Neural progenitor cell (in vitro differentiated cells): ENCODE data around the gene RABAC1. TPM values are rescaled to one million over a fixed set of nuclear protein-coding genes. Genes with fewer than 3 reads are reported as not detected.
A peak's percentile ranks its signal among the peaks of the same experiment; 100 is the strongest.

ENCODE experiments used
- DNase-seq: peaks from one replicate; pipeline ENCODE4 v3.0.0-alpha.2; 2016; ENCODE audit warnings: low spot score
- H2AFZ ChIP-seq: fragments of 200-600 bp; sonication (generic); replicated peaks from 2 replicates; pipeline ENCODE4 v1.6.1; 2016; ENCODE audit warnings: antibody characterized with exemption
- H3F3A ChIP-seq: fragments of 200-600 bp; sonication (generic); 2 replicates; pipeline ENCODE4 v1.6.1; 2016; ENCODE audit warnings: antibody characterized with exemption, low read depth
- H3K27ac ChIP-seq: fragments of 200-600 bp; sonication (generic); 2 replicates; pipeline ENCODE4 v1.5.1; 2016; ENCODE audit warnings: mild to moderate bottlenecking
- H3K27me3 ChIP-seq: fragments of 200-600 bp; sonication (generic); 2 replicates; pipeline ENCODE4 v1.6.1; 2016; ENCODE audit warnings: mild to moderate bottlenecking, moderate library complexity
- H3K36me3 ChIP-seq: fragments of 200-600 bp; sonication (generic); 2 replicates; pipeline ENCODE4 v1.5.1; 2016
- H3K4me1 ChIP-seq: fragments of 200-600 bp; sonication (generic); 2 replicates; pipeline ENCODE4 v1.6.1; 2016; ENCODE audit warnings: mixed run types
- H3K4me2 ChIP-seq: fragments of 200-600 bp; sonication (generic); 2 replicates; pipeline ENCODE4 v1.6.1; 2016
- H3K4me3 ChIP-seq: fragments of 200-600 bp; sonication (generic); 2 replicates; pipeline ENCODE4 v1.5.1; 2016
- H3K79me2 ChIP-seq: fragments of 200-600 bp; sonication (generic); 2 replicates; pipeline ENCODE4 v1.6.1; 2016; ENCODE audit warnings: low read depth
- H3K9ac ChIP-seq: fragments of 200-600 bp; sonication (generic); 2 replicates; pipeline ENCODE4 v1.6.1; 2016
- H3K9me3 ChIP-seq: fragments of 200-600 bp; sonication (generic); 2 replicates; pipeline ENCODE4 v1.5.1; 2016; ENCODE audit warnings: low read depth
- H4K20me1 ChIP-seq: fragments of 200-600 bp; sonication (generic); 2 replicates; pipeline ENCODE4 v1.6.1; 2016; ENCODE audit warnings: low read depth
- H3K27ac Mint-ChIP-seq: 3 replicates; pipeline ENCODE4 v1.8.0; 2021; ENCODE audit warnings: mixed read lengths
- H3K27me3 Mint-ChIP-seq: 2 replicates; pipeline ENCODE4 v1.8.0; 2022; ENCODE audit warnings: low read depth, mild to moderate bottlenecking, inconsistent platforms, moderate library complexity, mixed read lengths; ENCODE audit not compliant: insufficient read depth
- H3K36me3 Mint-ChIP-seq: 3 replicates; pipeline ENCODE4 v1.8.0; 2021; ENCODE audit warnings: mixed read lengths
- H3K4me1 Mint-ChIP-seq: 3 replicates; pipeline ENCODE4 v1.8.0; 2021; ENCODE audit warnings: mixed read lengths
- H3K4me3 Mint-ChIP-seq: 3 replicates; pipeline ENCODE4 v1.8.0; 2021; ENCODE audit warnings: mild to moderate bottlenecking, moderate library complexity, mixed read lengths
- H3K9me3 Mint-ChIP-seq: 3 replicates; pipeline ENCODE4 v1.8.0; 2020; ENCODE audit warnings: mixed read lengths
- CTCF ChIP-seq: fragments of 200-600 bp; sonication (generic); IDR thresholded peaks from 2 replicates; pipeline ENCODE4 v1.5.1; 2017; ENCODE audit warnings: antibody characterized with exemption, mild to moderate bottlenecking
- EZH2 ChIP-seq: fragments of 200-600 bp; sonication (generic); IDR thresholded peaks from 2 replicates; pipeline ENCODE4 v1.6.1; 2017; ENCODE audit warnings: antibody characterized with exemption, mild to moderate bottlenecking, moderate library complexity
- EZH2phosphoT487 ChIP-seq: fragments of 200-600 bp; sonication (generic); IDR thresholded peaks from 2 replicates; pipeline ENCODE4 v1.6.1; 2017; ENCODE audit warnings: antibody characterized with exemption
- total RNA-seq: library from RNA; depleted of rRNA; stranded (reverse); fragments of >200 nt; gene quantifications from 2 replicates; pipeline ENCODE4 v1.2.3, GENCODE V29; 2015; ENCODE audit warnings: low replicate concordance

Gene RABAC1
- total RNA-seq, 1 donor from 2014 or later, result 33.1 TPM

- H3K9me3 Mint-ChIP-seq, result no peaks in the 10 kb centered on the region
- Histone ChIP-seq H3K27ac (no peak overlapping the region), H3K79me2 (no peaks in the 10 kb centered on the region), H3K9ac (no peak overlapping the region), H3F3A (no peaks in the 10 kb centered on the region), H4K20me1 (peaks cover 26% of the 10 kb centered on the region), H3K36me3 (no peaks in the 10 kb centered on the region), H3K4me2 (peak overlapping the region; percentile 73), H2AFZ (no peak overlapping the region), H3K27me3 (peaks cover 100% of the 10 kb centered on the region), H3K4me3 (peak overlapping the region; percentile 29), H3K9me3 (no peaks in the 10 kb centered on the region), H3K4me1 (peaks cover 8% of the 10 kb centered on the region)
- peaks cover 4% of the 10 kb centered on the region for H3K4me1 Mint-ChIP-seq
- no peaks in the 10 kb centered on the region for H3K36me3 Mint-ChIP-seq
- TF ChIP-seq CTCF (no peak), EZH2phosphoT487 (peak; percentile 88), EZH2 (peak; percentile 73)
- H3K27ac Mint-ChIP-seq, result no peak overlapping the region
- H3K27me3 Mint-ChIP-seq, result peaks cover 34% of the 10 kb centered on the region
- H3K4me3 Mint-ChIP-seq, result no peak overlapping the region
- DNase-seq, result no peak
Measured at GRCh38 chr19:41913538-41914423, 45.3 kb downstream of the RABAC1 start.

GRCh38 chr19:41912899-41913537 lies 46.1 kb downstream of the RABAC1 start:
- DNase-seq, result peak; percentile 51
- peaks cover 4% of the 10 kb centered on the region for H3K4me1 Mint-ChIP-seq
- Histone ChIP-seq H3K4me1 (peaks cover 8% of the 10 kb centered on the region), H3K4me3 (peak overlapping the region; percentile 29), H3K9me3 (no peaks in the 10 kb centered on the region), H3K27me3 (peaks cover 94% of the 10 kb centered on the region), H3K4me2 (peak overlapping the region; percentile 73), H3K36me3 (no peaks in the 10 kb centered on the region), H3K79me2 (no peaks in the 10 kb centered on the region), H3F3A (no peaks in the 10 kb centered on the region), H2AFZ (no peak overlapping the region), H3K27ac (no peak overlapping the region), H4K20me1 (peaks cover 26% of the 10 kb centered on the region), H3K9ac (no peak overlapping the region)
- TF ChIP-seq EZH2 (peak; percentile 87), EZH2phosphoT487 (peak; percentile 94), CTCF (no peak)
- no peak overlapping the region for H3K4me3 Mint-ChIP-seq
- no peak overlapping the region for H3K27ac Mint-ChIP-seq
- H3K36me3 Mint-ChIP-seq, result no peaks in the 10 kb centered on the region
- no peaks in the 10 kb centered on the region for H3K9me3 Mint-ChIP-seq
- peaks cover 34% of the 10 kb centered on the region for H3K27me3 Mint-ChIP-seq

- Mint-ChIP-seq H3K36me3 (no peaks in the 10 kb centered on the region), H3K27ac (no peak overlapping the region), H3K4me3 (peak overlapping the region; percentile 52), H3K27me3 (peaks cover 34% of the 10 kb centered on the region), H3K9me3 (no peaks in the 10 kb centered on the region), H3K4me1 (peaks cover 4% of the 10 kb centered on the region)
- no peak overlapping the region for H3K9ac ChIP-seq
- peak overlapping the region; percentile 73 for H3K4me2 ChIP-seq
- TF ChIP-seq CTCF (no peak), EZH2phosphoT487 (peak; percentile 8), EZH2 (peak; percentile 11)
- no peaks in the 10 kb centered on the region for H3K79me2 ChIP-seq
- H3F3A ChIP-seq, result no peaks in the 10 kb centered on the region
- H3K36me3 ChIP-seq, result no peaks in the 10 kb centered on the region
- no peak for DNase-seq
- H2AFZ ChIP-seq, result no peak overlapping the region
- H3K27ac ChIP-seq, result no peak overlapping the region
- H3K4me1 ChIP-seq, result peaks cover 8% of the 10 kb centered on the region
- no peaks in the 10 kb centered on the region for H3K9me3 ChIP-seq
- H3K4me3 ChIP-seq, result peak overlapping the region; percentile 29
- H4K20me1 ChIP-seq, result peaks cover 26% of the 10 kb centered on the region
- peaks cover 85% of the 10 kb centered on the region for H3K27me3 ChIP-seq
Measured at GRCh38 chr19:41911889-41912731, 47.0 kb downstream of the RABAC1 start.
